ENCODE measurements around the gene ACBD4.
"Not testable (repeated sequence)": the region's sequence is repeated elsewhere in the genome, so short reads cannot be mapped to it uniquely, and the experiment has no call there.

Gene ACBD4

GRCh38 chr17:45120558-45120957 lies 14.9 kb upstream of the ACBD4 start:
- DNase-seq: no peak

- no peak for DNase-seq
These were observed 14.4 kb upstream of the ACBD4 start for GRCh38 chr17:45121055-45121454.

GRCh38 chr17:45123076-45123770 lies 12.3 kb upstream of the ACBD4 start:
- DNase-seq: no peak

GRCh38 chr17:45123930-45124796 lies 11.3 kb upstream of the ACBD4 start:
- no peak for DNase-seq

- DNase-seq: not testable (repeated sequence)
These were observed 10.7 kb upstream of the ACBD4 start for GRCh38 chr17:45124797-45125122.

- DNase-seq: no peak
These were observed 10.0 kb upstream of the ACBD4 start for GRCh38 chr17:45125509-45125908.

GRCh38 chr17:45127207-45127547 lies 8.3 kb upstream of the ACBD4 start:
- no peak for DNase-seq

GRCh38 chr17:45127548-45128300 lies 7.8 kb upstream of the ACBD4 start:
- no peak for DNase-seq

GRCh38 chr17:45128331-45128730 lies 7.2 kb upstream of the ACBD4 start:
- DNase-seq: no peak

- no peak for DNase-seq
These were observed 6.5 kb upstream of the ACBD4 start for GRCh38 chr17:45128989-45129388.

- no peak for DNase-seq
These were observed 6.0 kb upstream of the ACBD4 start for GRCh38 chr17:45129426-45129939.

- DNase-seq: no peak
These were observed 5.4 kb upstream of the ACBD4 start for GRCh38 chr17:45129940-45130680.

GRCh38 chr17:45130681-45131615 lies 4.5 kb upstream of the ACBD4 start:
- DNase-seq: no peak

GRCh38 chr17:45131616-45132319 lies 3.7 kb upstream of the ACBD4 start:
- peak; percentile 48 for DNase-seq

- no peak for DNase-seq
These were observed 3.2 kb upstream of the ACBD4 start, which contains the start of gene PLCD3 for GRCh38 chr17:45132320-45132571. Gene PLCD3, minus strand, starts transcription at chr17:45132515. Its CDS starts 105 bp downstream, at chr17:45132410.

- peak; percentile 60 for DNase-seq
These were observed 2.7 kb upstream of the ACBD4 start for GRCh38 chr17:45132572-45133463.

- DNase-seq: no peak
These were observed 698 bp downstream of the ACBD4 start for GRCh38 chr17:45135978-45136791.

GRCh38 chr17:45136846-45137560 lies 1.5 kb downstream of the ACBD4 start:
- no peak for DNase-seq

All from effector CD8-positive, alpha-beta T cell (primary cell).